Right renal pelvis (tissue), 4 donors: ENCODE data around the gene GATM. TPM values are rescaled to one million over a fixed set of nuclear protein-coding genes. Genes with fewer than 3 reads are reported as not detected.

Experiments used
- DNase-seq, 4 donors: peaks; one replicate each; pipeline ENCODE4 v3.0.0-alpha.2; 2013; ENCODE audit warnings: low read depth in 4 of 4, low spot score in 3 of 4, missing footprints in 1 of 4
- polyA plus RNA-seq, 4 donors: library from polyadenylated mRNA; unstranded; fragments of 120-200 nt; gene quantifications; one replicate each; pipeline ENCODE4 v1.2.1, GENCODE V29; 2013; ENCODE audit not compliant: insufficient read length in 4 of 4

The GATM gene, protein sequence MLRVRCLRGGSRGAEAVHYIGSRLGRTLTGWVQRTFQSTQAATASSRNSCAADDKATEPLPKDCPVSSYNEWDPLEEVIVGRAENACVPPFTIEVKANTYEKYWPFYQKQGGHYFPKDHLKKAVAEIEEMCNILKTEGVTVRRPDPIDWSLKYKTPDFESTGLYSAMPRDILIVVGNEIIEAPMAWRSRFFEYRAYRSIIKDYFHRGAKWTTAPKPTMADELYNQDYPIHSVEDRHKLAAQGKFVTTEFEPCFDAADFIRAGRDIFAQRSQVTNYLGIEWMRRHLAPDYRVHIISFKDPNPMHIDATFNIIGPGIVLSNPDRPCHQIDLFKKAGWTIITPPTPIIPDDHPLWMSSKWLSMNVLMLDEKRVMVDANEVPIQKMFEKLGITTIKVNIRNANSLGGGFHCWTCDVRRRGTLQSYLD
- 100 to 1,000 TPM; 218 to 304 (median 259) TPM for polyA plus RNA-seq

DNA sequence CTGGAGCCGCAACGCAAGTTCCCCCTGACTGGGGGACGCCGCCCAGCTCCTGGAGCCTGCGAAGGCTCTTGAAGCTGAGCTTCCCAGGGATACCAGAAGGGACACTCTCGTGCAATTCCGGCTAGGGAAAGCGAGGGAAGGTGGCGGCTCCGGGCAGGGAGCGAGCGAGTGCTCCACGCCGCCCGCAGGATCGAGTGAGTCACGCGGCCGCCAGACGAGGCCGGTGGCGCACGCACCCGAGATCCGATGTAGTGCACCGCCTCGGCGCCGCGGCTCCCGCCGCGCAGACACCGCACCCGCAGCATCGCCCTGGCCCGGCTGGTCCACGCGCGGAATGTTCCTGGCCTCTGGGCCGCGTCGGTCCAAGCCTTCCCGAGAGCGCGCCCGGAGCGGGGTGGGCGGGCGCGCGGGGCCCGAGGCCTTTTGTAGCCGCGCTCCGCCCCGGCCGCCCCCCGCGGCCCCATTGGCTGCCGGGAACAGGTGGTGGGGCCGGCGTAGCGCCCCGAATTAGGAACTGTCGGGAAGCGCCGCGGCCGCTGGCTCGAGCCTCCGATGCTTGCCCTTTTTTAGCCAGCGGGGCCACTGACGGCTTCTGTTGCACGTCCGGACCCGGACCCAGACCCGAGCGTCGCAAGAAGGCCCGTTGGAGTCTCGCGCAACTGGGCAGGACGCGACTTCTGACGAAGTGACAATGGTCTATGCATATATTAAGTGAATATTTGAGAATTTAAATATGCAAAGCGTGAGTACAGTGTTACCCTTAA lies at the start of gene GATM:
Gene GATM, minus strand, starts transcription at position 396 of the 764 bp plus-strand sequence. Its CDS starts 91 bp downstream, at position 305.
- peak; percentile 50 to 62 (median 55) for DNase-seq

DNA sequence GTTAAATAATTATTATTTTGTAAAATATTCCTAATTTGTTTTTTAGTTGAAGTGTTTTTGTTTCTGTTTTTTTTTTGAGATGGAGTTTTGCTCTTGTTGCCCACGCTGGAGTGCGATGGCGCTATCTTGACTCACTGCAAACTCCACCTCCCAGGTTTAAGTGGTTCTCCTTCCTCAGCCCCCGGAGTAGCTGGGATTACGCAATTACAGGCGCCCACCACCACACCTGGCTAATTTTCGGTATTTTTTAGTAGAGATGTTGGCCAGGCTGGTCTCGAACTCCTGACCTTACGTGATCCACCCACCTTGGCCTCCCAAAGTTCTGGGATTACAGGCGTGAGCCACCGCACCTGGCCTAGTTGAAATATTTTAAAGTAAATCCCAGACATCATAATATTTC lies 48.7 kb upstream of the GATM start:
- no peak for DNase-seq

DNA sequence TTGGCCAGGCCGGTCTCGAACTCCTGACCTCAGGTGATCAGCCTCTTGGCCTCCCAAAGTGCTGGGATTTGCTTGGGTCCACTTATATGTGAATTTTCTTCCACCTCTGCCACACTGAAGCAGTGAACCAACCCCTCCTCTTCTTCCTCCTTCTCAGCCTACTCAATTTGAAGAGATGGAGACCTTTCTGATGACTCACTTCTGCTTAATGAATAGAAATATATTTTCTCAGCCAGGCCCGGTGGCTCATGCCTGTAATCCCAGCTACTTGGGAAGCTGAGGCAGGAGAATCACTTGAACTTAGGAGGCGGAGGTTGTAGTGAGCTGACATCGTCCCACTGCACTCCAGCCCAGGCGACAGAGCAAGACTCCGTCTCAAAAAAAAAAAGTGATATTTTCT lies 46.8 kb upstream of the GATM start:
- DNase-seq = no peak

DNA sequence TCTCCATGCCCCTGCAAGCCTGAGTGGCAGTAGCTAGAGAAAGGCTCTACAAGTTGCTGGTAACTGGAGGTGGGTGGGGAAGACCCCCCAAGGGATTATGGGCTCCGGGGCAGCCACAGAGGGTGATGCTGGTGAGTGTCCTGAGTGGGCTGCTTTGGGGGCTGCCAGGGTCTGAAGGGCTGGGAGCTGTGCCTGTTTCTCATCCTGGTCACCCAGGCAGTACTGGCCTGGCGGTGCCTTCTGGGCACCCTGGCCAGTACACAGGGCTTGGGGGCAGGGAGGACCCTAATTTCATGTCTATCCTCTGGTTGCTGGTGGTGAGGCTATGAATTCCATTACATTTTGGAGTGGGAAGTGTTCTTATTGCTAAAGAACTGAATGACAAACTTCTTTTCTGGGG lies 46.1 kb upstream of the GATM start:
- no peak for DNase-seq

DNA sequence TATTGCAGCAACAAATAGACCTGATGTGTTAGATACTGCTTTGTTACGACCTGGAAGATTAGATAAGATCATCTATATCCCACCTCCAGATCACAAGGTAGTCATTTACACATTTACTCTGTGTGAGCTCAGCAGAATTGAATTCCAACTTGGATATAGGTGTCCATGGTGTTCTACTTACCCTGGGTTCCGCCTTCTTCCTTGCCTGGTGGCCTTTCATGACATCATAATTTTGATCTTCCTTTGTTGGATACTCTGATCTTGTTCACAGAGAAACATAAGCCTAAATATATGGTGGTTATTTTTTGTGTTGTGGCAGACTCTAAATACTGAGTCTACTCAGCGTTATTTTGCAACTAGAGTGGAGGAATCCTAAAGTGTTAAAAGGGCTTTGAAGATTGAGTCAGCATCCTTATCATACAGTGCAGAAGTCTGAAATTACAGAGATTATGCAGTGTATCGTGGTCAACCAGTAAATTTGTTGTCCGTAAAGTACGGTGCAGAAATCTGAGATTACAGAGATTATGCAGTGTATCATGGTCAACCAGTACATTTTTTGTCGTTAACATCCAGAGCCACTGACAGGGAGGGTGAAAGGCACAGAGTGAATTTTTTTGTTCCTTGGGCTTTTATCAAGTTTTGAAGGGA lies 39.1 kb upstream of the GATM start:
- no peak for DNase-seq

DNA sequence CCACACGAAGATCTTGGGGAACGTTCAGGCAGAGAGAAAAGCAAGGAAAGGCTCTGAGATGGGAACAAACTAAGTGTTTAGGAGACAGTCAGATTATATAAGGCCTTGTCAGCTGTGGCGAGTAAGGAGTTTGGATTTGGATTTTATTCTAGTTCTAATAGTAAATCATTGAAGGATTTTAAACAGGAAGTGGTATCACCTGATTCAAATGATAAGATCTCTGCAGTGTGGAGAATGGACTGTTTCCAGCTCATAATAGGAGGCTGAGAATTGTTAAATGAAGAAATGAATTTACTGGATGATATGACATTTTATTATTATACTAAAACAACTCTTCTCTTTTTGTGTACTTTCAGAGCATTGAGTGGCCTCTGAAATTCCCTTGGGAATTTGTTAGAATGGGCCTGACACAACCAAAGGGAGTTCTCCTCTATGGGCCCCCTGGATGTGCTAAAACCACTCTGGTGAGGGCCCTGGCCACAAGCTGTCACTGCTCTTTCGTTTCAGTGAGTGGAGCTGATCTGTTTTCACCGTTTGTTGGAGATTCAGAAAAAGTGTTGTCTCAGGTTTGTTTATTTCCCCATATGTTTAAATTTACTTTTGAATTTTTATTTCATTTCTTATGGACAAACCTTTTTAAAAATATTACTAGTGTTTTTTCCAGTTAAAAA lies 36.0 kb upstream of the GATM start:
- DNase-seq = no peak

DNA sequence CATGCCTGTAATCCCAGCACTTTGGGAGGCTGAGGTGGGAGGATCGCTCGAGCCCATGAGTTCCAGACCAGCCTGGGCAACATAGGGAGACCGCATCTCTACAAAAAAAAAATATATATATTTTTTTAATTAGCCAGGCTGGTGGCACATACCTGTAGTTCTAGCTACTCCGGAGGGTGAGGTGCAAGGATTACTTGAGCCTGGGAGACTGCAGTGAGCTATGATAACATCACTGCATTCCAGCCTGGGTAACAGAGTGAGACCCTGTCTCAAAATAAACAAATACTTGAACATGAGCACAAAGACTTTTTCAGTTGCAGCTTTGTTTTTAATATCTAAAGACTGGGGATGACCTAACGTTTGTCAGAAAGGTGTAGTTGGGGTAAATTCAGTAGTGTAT lies 31.3 kb upstream of the GATM start:
- no peak for DNase-seq

DNA sequence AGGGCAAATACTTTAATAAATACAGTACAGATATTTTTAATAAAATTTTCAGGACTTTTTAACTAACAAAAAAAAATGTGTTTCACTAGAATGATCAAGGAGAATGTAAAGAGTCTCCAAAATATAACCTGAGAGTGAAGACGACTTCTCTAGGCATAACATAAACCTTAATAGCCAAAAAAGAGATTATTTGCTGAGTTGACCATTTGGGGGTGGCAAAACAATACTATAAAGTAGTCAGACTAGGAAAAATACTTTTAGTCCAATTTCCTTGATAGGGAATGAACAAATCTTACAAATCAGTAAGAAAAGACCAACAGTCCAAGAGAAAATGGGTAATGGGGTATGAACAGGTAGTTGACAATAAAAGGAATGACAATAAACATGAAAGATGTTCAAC lies 29.4 kb upstream of the GATM start:
- no peak for DNase-seq

DNA sequence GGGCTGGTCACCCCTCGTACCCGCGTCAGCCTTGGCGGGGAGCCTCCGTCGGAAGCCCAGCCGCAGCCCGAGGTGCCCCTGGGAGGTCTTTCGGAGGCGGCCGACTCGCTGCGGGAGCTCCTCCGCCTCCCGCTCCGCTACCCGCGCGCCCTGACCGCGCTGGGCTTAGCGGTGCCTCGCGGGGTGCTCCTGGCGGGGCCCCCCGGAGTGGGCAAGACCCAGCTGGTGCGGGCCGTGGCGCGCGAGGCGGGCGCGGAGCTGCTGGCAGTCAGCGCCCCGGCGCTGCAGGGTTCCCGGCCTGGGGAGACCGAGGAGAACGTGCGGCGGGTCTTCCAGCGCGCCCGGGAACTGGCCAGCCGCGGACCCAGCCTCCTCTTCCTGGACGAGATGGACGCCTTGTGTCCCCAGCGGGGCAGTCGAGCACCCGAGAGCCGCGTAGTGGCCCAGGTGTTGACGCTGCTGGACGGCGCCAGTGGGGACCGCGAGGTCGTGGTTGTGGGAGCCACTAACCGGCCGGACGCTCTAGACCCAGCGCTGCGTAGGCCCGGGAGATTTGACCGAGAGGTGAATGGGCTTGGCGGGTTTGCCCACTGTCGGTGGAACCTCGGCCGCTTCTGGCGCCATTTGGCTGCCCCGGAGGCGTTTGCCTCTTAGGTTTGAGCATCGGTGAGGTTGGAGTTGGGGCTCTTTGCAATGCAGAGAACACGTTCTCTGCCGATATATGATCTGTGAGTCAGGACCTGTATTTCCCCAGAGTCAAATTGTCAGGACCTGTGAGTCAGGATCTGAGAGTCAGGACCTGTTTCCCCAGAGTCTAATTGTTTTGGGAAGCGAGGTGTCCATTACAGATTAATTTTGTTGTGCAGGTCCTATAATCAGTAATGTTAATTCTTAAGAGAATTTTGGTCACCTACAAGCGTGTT lies 24.9 kb upstream of the GATM start:
- DNase-seq = no peak

DNA sequence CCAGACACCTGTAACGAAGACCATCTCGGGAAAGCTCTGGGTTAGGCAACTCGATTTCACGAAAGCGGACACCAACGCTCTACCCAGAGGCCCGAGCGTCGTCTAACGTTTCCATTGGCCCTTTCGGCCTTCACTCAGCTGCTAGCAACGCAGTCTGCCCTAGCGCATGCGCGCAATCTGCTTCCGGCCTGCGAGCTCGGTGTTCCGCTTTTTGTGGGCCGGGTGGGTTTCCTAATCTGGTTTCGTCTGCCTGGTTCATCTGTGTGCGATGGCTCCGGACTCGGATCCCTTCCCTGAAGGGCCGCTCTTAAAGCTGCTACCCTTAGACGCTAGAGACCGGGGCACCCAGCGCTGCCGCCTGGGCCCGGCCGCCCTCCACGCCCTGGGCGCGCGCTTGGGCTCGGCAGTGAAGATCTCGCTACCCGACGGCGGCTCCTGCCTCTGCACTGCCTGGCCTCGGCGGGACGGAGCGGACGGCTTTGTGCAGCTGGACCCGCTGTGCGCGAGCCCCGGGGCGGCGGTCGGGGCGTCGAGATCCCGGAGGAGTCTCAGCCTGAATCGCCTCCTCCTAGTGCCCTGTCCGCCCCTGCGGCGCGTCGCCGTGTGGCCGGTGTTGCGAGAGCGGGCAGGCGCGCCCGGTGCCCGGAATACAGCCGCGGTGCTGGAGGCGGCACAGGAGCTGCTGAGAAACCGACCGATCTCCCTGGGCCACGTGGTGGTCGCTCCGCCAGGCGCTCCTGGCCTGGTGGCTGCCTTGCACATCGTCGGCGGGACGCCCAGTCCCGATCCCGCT lies 24.0 kb upstream of the GATM start:
- peak; percentile 97 to 99 (median 98) for DNase-seq

DNA sequence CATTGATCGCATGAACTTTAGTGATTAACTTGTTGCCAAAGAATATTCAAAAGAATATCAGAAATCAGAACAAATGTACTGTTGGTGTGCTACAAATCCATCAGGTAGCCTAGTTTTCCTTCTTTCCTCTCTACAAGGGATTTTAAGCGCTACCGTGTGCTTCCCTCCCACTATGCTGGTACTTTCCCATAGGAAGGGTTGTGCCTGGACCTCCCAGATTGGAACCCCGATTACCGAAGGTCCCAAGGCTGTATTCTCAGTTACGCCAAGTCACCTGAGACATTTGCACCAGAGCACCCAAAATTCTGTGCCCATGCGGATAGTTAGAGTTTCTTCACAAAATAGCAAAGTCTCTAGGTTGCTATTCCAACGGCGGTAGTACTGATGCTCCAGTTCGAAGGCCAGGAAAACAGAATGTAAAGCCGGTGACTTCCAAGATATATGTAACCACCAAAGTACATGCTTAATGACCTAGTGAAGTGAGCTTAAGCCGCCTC lies 23.4 kb upstream of the GATM start:
- no peak for DNase-seq

DNA sequence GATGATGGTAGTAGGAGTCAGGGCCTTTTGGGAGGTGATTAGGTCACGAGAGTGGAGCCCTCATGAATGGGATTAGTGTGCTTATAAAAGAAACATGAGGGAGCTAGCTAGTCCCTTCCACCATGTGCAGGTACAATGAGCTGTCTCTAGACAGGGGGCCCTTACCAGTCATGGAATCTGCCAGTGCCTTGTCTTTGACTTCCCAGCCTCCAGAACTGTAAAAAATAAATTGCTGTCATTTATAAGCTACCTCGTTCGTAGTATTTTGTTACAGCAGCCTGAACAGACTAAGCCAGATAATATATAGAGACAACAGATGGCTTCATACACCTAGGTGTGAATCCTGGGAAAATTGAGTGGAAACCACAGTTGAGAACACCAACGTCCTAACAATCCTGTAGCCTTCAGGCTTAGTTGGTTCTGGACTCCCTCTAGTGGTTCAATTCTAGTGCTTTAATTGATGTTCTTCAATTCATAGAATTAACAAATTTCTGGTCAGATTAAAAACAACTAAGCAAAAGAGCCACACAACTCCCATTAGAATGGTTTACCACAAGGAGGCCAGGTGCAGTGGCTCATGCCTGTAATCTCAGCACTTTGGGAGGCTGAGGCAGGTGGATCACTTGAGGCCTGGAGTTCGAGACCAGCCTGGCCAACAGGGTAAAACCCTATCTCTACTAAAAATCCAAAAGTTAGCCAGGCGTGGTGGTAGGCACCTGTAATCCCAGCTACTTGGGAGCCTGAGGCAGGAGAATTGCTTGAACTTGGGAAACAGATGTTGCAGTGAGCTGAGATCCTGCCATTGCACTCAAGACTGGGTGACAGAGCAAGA lies 21.3 kb upstream of the GATM start:
- peak in 1 of 4 donors; percentile 38 for DNase-seq

DNA sequence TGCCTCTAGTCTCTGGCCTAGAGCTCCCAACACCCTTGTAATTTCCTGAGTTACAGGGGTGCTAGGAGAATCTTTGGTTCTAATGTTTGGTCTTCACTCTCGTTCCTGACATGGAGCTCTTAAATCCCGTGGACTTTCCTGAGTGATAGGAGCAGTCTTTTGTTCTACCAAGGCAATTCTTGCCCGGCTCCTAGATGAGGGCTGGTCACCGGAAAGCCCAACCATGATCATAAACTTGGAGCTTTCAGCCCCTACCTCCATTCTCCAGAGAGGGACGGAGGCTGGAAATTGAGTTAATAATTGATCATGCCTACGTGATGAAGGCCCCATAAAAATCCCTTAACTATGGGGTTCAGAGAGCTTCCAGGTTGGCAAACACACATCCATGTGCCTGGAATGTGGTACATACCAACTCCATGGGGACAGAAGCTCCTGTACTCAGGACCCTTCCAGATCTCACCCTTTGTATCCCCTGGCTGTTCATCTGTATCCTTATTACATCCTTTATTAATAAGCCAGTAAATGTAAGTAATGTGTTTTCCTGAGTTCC lies 18.8 kb upstream of the GATM start:
- no peak for DNase-seq

DNA sequence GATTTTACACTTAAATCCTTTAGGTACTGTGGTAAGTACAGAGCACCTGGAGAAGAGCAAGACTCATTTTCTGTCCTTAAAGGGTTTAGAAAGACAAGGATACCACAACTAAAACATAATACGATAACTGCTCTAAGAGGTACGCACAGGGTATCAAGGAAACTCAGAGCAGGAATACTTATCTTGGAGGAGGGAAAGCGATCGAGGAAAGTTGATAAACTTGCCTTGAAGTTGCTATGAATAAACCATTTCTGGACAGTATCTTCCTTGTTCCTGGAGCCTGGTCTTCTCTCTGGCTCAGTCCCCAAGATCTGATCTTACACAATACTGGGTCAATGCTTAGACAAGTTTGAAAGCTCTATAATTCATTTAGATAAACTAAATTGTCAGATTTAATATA lies 17.6 kb upstream of the GATM start:
- no peak for DNase-seq

DNA sequence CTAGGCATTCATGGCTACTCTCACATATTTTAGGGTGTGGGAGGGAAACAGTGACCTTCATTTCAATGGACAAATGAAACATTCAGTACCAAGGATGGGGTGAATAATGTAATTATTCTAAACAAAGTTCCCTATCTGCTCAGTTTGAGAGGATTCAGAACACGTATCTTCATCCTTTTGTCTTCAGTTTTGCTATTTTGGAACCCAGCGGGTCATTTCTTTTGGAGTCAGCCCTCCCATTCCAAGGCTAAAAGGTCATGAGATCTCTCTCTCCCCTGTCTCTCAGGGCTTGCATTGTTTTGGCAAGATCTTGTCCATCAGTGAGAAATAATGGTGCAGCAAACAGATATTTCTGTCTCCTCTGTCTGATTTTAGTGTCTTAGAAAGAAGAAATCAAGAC lies 16.3 kb upstream of the GATM start:
- no peak for DNase-seq

DNA sequence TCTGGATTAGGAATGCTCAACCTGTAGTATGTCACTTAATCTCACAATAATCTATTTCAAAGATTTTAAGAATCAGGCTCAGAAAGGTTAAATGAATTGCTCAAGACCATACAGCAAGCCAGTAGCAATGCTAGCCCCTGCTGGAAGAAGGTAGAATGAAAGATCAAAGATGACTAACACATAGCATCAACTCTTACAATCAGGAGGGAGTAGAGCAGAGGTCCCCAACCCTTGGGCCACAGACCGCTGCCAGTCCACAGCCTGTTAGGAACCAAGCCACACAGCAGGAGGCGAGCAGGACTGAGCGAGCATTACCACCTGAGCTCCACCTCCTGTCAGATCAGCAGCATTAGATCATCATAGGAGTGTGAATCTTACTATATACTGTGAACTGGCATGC lies 15.5 kb upstream of the GATM start:
- DNase-seq = no peak

DNA sequence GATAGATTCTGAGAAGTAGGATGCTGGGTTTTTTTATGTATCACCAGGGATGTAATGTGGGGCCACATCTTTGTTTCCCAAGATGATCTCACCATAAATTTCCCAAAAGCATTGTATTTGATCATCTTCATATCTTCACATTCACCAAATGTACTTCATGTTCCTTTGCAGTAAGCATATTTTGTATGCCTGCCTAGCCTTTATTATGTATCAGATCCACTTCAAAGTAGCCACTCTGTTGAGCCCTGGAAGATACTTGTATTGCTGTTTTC lies 14.2 kb upstream of the GATM start:
- no peak for DNase-seq
